AG04449 (cell line): ENCODE results near the gene FAM234B.

Experiments used
- CTCF ChIA-PET: fragments of 350-600 bp; formaldehyde crosslinking; extraction: SDS; loops from one replicate; lab custom pipeline; 2021; ENCODE audit warnings: antibody characterized with exemption; lab: Yijun Ruan, JAX
- POLR2A ChIA-PET: fragments of 400-600, 350-600 bp; formaldehyde crosslinking; extraction: SDS; loops from one replicate; lab custom pipeline; 2020; ENCODE audit warnings: antibody characterized with exemption, inconsistent platforms; lab: Yijun Ruan, JAX
- DNase-seq: peaks from one replicate; pipeline ENCODE4 v3.0.0-alpha.2; 2010; ENCODE audit warnings: low read depth, low spot score
- H3K4me3 ChIP-seq: 2 replicates; pipeline ENCODE4 v1.5.1; 2011; ENCODE audit warnings: low read depth, mild to moderate bottlenecking, control low read depth, low read length
- TF ChIP-seq, protein P1 (sequence below): IDR thresholded peaks from one replicate; pipeline ENCODE4 v1.5.1; 2011; ENCODE audit warnings: mild to moderate bottlenecking, moderate library complexity, low read length, control low read depth, inconsistent platforms; ENCODE audit not compliant: insufficient read depth; ENCODE audit errors: missing control alignments

FAM234B gene

DNA sequence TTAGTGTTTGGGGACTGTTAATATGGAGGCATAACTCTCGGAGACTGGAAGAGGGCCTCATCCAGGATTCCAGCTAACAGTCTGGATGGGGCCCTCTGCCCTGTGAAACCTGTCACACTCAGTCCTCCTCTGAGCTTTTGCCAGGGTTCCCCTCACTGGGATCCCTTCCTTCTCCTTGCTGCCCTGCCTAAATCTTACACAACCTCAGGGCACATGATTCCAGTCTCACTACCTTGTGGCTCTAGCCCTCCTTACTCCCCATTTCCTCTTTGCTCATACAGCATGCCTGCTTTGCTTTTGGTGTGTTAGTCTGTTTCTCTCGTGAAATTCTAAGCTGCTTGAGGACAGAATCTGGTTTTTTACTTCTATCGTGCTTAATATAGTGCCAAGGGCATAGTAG is 60.2 kb downstream of the FAM234B start:
- CTCF ChIA-PET = interaction anchor here (0.9 kb wide), 1 partner anchor 31 kb away, joined by 4 read pairs; no protein-coding TSS in a partner anchor
- no peak overlapping the region for H3K4me3 ChIP-seq
- no peak for DNase-seq
- TF ChIP-seq, protein P1, sequence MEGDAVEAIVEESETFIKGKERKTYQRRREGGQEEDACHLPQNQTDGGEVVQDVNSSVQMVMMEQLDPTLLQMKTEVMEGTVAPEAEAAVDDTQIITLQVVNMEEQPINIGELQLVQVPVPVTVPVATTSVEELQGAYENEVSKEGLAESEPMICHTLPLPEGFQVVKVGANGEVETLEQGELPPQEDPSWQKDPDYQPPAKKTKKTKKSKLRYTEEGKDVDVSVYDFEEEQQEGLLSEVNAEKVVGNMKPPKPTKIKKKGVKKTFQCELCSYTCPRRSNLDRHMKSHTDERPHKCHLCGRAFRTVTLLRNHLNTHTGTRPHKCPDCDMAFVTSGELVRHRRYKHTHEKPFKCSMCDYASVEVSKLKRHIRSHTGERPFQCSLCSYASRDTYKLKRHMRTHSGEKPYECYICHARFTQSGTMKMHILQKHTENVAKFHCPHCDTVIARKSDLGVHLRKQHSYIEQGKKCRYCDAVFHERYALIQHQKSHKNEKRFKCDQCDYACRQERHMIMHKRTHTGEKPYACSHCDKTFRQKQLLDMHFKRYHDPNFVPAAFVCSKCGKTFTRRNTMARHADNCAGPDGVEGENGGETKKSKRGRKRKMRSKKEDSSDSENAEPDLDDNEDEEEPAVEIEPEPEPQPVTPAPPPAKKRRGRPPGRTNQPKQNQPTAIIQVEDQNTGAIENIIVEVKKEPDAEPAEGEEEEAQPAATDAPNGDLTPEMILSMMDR = no peak
- POLR2A ChIA-PET = no interaction called here

DNA sequence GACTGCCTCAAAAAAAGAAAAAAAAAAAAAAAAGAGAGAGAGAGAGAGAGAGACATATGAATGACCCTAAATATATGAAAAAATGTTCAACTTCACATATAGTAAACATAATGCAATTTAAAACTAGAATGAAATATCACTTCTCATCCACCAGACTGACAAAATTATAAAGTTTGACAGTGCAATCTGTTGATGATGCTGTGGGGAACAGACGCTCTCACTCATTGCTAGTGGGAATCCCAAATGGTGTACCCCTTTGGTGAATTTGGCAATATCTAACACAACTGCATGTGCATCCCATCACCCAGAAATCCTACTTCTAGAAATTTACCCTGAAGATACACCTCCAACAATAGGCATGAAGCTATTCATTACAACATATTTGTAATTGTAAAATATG is 61.6 kb downstream of the FAM234B start:
- TF ChIP-seq, protein P1 = no peak
- no peak for DNase-seq
- ChIA-PET CTCF (interaction anchor here (1.8 kb wide), 1 partner anchor 105 kb away, joined by 4 read pairs; no protein-coding TSS in a partner anchor), POLR2A (no interaction called here)
- no peak overlapping the region for H3K4me3 ChIP-seq

DNA sequence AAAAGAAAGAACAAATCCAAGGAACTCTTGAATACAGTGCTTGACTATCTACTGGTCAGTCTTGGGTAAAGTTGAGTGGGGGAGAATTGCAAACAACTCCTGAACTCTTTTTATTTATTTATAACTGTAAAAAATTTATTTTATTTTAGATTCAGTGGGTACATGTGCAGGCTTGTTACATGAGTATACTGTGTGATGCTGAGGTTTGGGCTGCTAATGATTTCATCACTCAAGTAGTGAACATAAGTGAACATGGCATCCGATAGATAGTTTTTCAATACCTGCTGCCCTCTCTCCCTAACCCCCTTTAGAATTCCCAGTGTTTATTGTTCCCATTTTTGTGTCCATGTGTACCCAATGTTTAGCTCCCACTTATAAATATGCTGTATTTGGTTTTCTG is 62.5 kb downstream of the FAM234B start:
- CTCF ChIA-PET = no interaction called here
- DNase-seq = no peak
- TF ChIP-seq, protein P1 = no peak
- H3K4me3 ChIP-seq = no peak overlapping the region
- POLR2A ChIA-PET = no interaction called here

DNA sequence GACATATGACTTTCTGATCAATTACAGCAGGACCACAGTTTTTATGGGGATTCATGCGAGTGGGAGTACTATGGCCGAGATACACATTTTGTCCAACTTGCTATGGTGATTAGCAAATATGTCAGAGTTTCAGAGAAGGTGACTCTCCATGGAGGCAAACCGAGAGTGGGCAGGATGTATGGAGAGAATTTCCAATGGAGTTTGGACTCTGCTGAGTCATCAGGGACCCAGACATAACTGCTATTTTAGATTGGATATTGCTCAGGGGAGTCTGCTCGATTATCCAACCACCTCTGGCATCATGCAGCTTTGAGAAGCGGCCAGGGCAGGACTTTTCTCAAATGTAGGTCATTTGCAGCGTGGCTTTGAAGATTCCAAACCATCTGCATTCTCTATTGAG is 68.8 kb downstream of the FAM234B start:
- no peak for DNase-seq
- TF ChIP-seq, protein P1 = no peak
- no peak overlapping the region for H3K4me3 ChIP-seq
- POLR2A ChIA-PET = no interaction called here
- CTCF ChIA-PET = interaction anchor here (1.7 to 1.8 kb wide), 2 partner anchors 10 to 99 kb away, joined by 5 to 6 read pairs; no protein-coding TSS in a partner anchor

DNA sequence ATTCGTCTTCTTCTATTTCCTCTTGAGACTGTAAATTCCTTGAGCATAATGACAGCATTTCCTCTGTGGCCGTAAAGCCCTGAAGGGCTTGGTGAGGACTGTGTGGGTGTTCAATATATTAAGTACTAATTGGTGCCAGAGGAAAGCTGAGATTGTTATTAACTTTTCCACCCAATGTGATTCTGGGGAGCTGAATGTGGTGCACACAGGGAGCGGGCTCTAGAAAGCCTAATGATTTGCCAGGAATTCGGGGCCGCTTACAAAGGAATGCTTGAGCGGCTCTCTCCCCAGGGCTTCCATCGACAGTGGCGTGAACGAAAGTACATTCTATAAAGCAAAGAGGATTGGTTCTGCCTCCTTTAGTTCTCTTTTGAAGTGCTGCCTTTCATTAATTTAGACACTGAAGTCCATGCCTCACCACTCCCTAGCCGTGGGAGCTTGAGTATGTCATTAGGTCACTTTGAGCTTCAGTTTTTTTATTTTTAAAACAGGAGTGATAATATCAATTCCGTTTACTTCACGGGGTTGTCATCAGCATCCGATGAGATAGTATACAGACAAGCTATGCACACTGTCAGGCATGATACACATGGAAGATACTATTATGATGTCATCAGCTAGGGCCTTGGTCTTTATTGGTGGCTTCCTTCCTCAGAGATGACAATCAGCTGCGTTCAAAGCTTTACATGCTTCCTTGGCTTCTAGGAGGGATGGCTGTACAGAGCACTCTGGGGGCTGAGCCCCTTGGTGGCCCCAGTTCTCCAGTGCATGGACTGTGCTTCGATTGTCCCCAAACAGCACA is 70.3 kb downstream of the FAM234B start:
- POLR2A ChIA-PET = no interaction called here
- CTCF ChIA-PET = interaction anchor here (0.6 to 1.8 kb wide), 6 partner anchors 9 to 131 kb away, joined by 3 to 6 read pairs (median 4); no protein-coding TSS in a partner anchor
- TF ChIP-seq, protein P1 = no peak
- no peak overlapping the region for H3K4me3 ChIP-seq
- no peak for DNase-seq

DNA sequence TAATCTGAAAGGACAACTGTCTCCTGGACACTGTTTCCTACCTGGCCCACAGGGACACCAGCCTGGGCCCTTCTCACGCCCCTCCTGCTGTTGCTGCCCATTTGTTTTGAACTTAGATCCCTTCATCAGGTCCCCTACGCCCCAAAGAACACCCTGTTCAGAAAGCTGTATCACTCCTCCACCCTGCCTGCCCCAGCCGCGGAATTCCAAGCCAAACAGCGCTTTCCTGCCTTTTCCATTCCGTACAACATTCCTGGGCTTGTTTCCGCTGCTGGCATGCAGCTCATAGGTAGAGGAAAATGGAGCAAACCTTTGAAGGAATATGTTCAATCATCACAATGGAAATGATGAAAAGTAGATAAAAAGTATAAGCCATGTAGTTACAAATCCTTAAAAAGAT is 72.1 kb downstream of the FAM234B start:
- TF ChIP-seq, protein P1 = no peak
- ChIA-PET CTCF (interaction anchor here (1.1 to 2.6 kb wide), 5 partner anchors 10 to 96 kb away, joined by 3 to 11 read pairs (median 4); no protein-coding TSS in a partner anchor), POLR2A (interaction anchor here (0.7 to 1.1 kb wide), 2 partner anchors 14 to 389 kb away, joined by 3 to 4 read pairs; no protein-coding TSS in a partner anchor)
- no peak overlapping the region for H3K4me3 ChIP-seq
- no peak for DNase-seq
